Upper lobe of right lung (tissue), 1 donor: ENCODE data around the gene BTBD17. TPM values are rescaled to one million over a fixed set of nuclear protein-coding genes. Genes with fewer than 3 reads are reported as not detected.

ENCODE experiments used
- ATAC-seq: fragments of 200-7000 bp; cut with Tn5 transposase; one replicate; pipeline ENCODE4 v1.9.1; 2020; ENCODE audit warnings: mild to moderate bottlenecking, moderate library complexity
- DNase-seq: peaks from one replicate; pipeline ENCODE4 v3.0.0-alpha.2; 2020
- H3K27ac ChIP-seq: fragments of 200-600 bp; one replicate; pipeline ENCODE4 v1.8.0; 2022
- H3K27me3 ChIP-seq: fragments of 200-600 bp; one replicate; pipeline ENCODE4 v1.8.0; 2022; ENCODE audit warnings: mild to moderate bottlenecking
- H3K36me3 ChIP-seq: fragments of 200-600 bp; one replicate; pipeline ENCODE4 v1.8.0; 2022
- H3K4me1 ChIP-seq: fragments of 200-600 bp; one replicate; pipeline ENCODE4 v1.8.0; 2022
- H3K4me3 ChIP-seq: fragments of 200-600 bp; one replicate; pipeline ENCODE4 v1.8.0; 2022; ENCODE audit warnings: mild to moderate bottlenecking
- H3K9me3 ChIP-seq: fragments of 200-600 bp; one replicate; pipeline ENCODE4 v1.8.0; 2022
- CTCF ChIP-seq: fragments of 200-600 bp; IDR thresholded peaks from one replicate; pipeline ENCODE4 v1.8.0; 2022; ENCODE audit warnings: antibody characterized with exemption
- intact Hi-C: fragments of 100-400 bp; cut with DNase I; formaldehyde crosslinking; loops from one replicate; pipeline ENCODE4 v1.11.0; 2022
- total RNA-seq: library from RNA; stranded (reverse); fragmentation: NEBNext Ultra II Directional; extraction: Animal tissue kit (Norgen Biotek cat#: 25700); gene quantifications from one replicate; pipeline ENCODE4 v1.2.1, GENCODE V29; 2021
- donor health status: DM: no; HTN: yes; CAD: no; lungs with severe emphysema.

The BTBD17 gene
- total RNA-seq, 1 donor from 2014 or later = not detected

- intact Hi-C loops = no loop called here
- ATAC-seq = no peak
Measured at GRCh38 chr17:74343121-74343520, 18.5 kb downstream of the BTBD17 start.

GRCh38 chr17:74342224-74342623 lies 19.4 kb downstream of the BTBD17 start:
- Histone ChIP-seq H3K9me3 (no peaks in the 10 kb centered on the region), H3K4me1 (no peaks in the 10 kb centered on the region), H3K27ac (no peak overlapping the region), H3K36me3 (no peaks in the 10 kb centered on the region), H3K27me3 (peaks cover 14% of the 10 kb centered on the region), H3K4me3 (no peak overlapping the region)
- intact Hi-C loops = no loop called here
- DNase-seq = no peak
- no peak for ATAC-seq
- TF ChIP-seq CTCF = no peak

More at GRCh38 chr17:74343121-74343520, 18.5 kb downstream of the BTBD17 start:
- H3K36me3 ChIP-seq = no peaks in the 10 kb centered on the region
- H3K9me3 ChIP-seq = no peaks in the 10 kb centered on the region
- no peak overlapping the region for H3K4me3 ChIP-seq
- DNase-seq = no peak
- peaks cover 14% of the 10 kb centered on the region for H3K27me3 ChIP-seq
- TF ChIP-seq CTCF = no peak
- no peak overlapping the region for H3K27ac ChIP-seq
- no peaks in the 10 kb centered on the region for H3K4me1 ChIP-seq

- H3K36me3 ChIP-seq = no peaks in the 10 kb centered on the region
- DNase-seq = no peak
- ATAC-seq = no peak
- no peak overlapping the region for H3K4me3 ChIP-seq
- intact Hi-C loops = no loop called here
- H3K9me3 ChIP-seq = no peaks in the 10 kb centered on the region
- no peak for TF ChIP-seq CTCF
- H3K4me1 ChIP-seq = no peaks in the 10 kb centered on the region
- H3K27me3 ChIP-seq = peaks cover 14% of the 10 kb centered on the region
- no peak overlapping the region for H3K27ac ChIP-seq
Measured at GRCh38 chr17:74340470-74341023, 21.1 kb downstream of the BTBD17 start.

GRCh38 chr17:74339537-74340195 lies 22.0 kb downstream of the BTBD17 start:
- H3K9me3 ChIP-seq = no peaks in the 10 kb centered on the region
- H3K27ac ChIP-seq = no peak overlapping the region
- no peak for ATAC-seq
- intact Hi-C loops = no loop called here
- no peaks in the 10 kb centered on the region for H3K36me3 ChIP-seq
- H3K4me3 ChIP-seq = no peak overlapping the region
- TF ChIP-seq CTCF = no peak
- DNase-seq = no peak
- no peaks in the 10 kb centered on the region for H3K4me1 ChIP-seq
- peaks cover 11% of the 10 kb centered on the region for H3K27me3 ChIP-seq

GRCh38 chr17:74337834-74338500 lies 23.7 kb downstream of the BTBD17 start:
- H3K27me3 ChIP-seq = peaks cover 9% of the 10 kb centered on the region
- no peak overlapping the region for H3K4me3 ChIP-seq
- no peaks in the 10 kb centered on the region for H3K9me3 ChIP-seq
- intact Hi-C loops = no loop called here
- DNase-seq = no peak
- no peak overlapping the region for H3K27ac ChIP-seq
- TF ChIP-seq CTCF = no peak
- H3K4me1 ChIP-seq = no peaks in the 10 kb centered on the region
- no peak for ATAC-seq
- H3K36me3 ChIP-seq = no peaks in the 10 kb centered on the region
